ENCODE data around the gene TEK. TPM values are rescaled to one million over a fixed set of nuclear protein-coding genes. Genes with fewer than 3 reads are reported as not detected.
A peak's percentile ranks its signal among the peaks of the same experiment; 100 is the strongest.

Gene TEK
- total RNA-seq, 6 donors from 2014 or later = 13.6 to 46.7 (median 26.5) TPM

DNA sequence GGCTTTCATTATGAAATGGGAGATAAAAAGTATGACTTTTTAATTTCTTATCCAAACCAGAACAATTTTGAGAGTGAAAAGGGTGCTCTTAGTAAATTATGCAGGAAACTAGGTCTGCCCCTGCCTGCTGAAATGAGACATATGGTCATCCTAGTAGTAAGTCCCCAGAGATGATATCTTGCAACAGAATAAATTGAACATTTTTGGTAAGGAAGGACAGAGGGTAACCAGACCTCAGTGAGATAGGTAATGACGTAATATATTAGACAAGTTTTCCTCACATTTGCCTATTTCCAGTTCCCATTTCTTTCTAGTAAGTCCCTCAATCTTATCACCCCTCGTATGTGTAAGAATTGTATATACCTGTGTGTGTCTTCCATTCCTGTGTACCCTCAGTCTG lies 96.2 kb downstream of the TEK start:
- ATAC-seq (ENCODE audit: low FRiP score in 2 of 2) (no peak), DNase-seq (no peak)
- Histone ChIP-seq H3K27ac (no peak overlapping the region), H3K36me3 (peaks cover 0 to 16% (median 0%) of the 10 kb centered on the region in 4 donors), H3K9me3 (no peaks in the 10 kb centered on the region), H3K27me3 (no peaks in the 10 kb centered on the region), H3K4me3 (no peak overlapping the region), H3K4me1 (peaks cover 0 to 8% (median 3%) of the 10 kb centered on the region in 4 donors)
- TF ChIP-seq POLR2A (IDR thresholded peaks at IDR 0.05) = no peak
- TF ChIP-seq EP300 (IDR thresholded peaks at IDR 0.05) = no peak
- TF ChIP-seq POLR2AphosphoS5 (IDR thresholded peaks at IDR 0.05) = no peak
- TF ChIP-seq, protein P1, sequence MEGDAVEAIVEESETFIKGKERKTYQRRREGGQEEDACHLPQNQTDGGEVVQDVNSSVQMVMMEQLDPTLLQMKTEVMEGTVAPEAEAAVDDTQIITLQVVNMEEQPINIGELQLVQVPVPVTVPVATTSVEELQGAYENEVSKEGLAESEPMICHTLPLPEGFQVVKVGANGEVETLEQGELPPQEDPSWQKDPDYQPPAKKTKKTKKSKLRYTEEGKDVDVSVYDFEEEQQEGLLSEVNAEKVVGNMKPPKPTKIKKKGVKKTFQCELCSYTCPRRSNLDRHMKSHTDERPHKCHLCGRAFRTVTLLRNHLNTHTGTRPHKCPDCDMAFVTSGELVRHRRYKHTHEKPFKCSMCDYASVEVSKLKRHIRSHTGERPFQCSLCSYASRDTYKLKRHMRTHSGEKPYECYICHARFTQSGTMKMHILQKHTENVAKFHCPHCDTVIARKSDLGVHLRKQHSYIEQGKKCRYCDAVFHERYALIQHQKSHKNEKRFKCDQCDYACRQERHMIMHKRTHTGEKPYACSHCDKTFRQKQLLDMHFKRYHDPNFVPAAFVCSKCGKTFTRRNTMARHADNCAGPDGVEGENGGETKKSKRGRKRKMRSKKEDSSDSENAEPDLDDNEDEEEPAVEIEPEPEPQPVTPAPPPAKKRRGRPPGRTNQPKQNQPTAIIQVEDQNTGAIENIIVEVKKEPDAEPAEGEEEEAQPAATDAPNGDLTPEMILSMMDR (IDR thresholded peaks at IDR 0.05) = no peak
- WGBS, 2 donors = 81 to 82% methylated on average over 2 of the region's 2 CpGs

DNA sequence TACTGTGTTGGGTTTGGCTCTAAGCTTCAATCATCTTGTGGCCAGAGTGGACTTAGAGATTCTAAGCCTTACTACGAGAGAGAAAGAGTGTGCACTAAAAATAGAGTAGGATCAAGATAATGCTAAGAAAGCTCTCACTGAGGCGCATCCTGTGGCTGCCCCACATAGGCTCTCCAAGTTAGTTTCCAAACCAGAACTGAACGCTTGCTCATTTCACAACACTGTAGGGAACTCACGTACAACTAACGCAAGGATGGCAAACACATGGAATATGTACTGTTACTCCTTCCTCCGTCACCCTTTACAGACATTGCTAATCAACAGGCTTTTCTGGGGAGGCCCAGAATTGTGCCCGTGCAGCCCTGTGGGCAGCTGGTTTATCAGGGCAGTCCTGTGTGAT lies 97.0 kb downstream of the TEK start:
- ATAC-seq (ENCODE audit: low FRiP score in 2 of 2) = no peak

DNA sequence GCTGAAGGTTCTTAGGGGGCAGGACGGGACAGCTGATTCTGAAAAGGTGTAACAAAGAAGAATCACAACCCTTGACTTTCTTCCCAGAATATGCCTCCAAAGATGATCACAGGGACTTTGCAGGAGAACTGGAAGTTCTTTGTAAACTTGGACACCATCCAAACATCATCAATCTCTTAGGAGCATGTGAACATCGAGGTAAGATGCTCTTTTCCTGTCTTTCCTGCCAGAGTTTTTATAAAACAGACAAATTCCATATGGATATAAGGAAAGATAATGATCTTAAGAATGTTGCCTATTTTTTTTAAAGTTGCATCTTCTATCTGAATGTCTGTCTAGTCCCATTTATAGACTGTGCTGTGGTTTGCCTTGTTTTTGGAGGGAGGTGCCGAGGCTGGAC lies 100.0 kb downstream of the TEK start:
- no peak for TF ChIP-seq POLR2A (IDR thresholded peaks at IDR 0.05)
- TF ChIP-seq, protein P1 (IDR thresholded peaks at IDR 0.05) = no peak
- Histone ChIP-seq H3K4me3 (no peak overlapping the region), H3K36me3 (peaks cover 0 to 17% (median under 1%) of the 10 kb centered on the region in 4 donors), H3K27ac (no peak overlapping the region), H3K9me3 (no peaks in the 10 kb centered on the region), H3K4me1 (peaks cover 0 to 8% (median 3%) of the 10 kb centered on the region in 4 donors), H3K27me3 (no peaks in the 10 kb centered on the region)
- WGBS, 2 donors = 51 to 57% methylated on average over 3 of the region's 3 CpGs
- DNase-seq (no peak), ATAC-seq (ENCODE audit: low FRiP score in 2 of 2) (no peak)

More for the DNA sequence above, 97.0 kb downstream of the TEK start:
- Histone ChIP-seq H3K4me3 (no peak overlapping the region), H3K27me3 (no peaks in the 10 kb centered on the region), H3K27ac (no peak overlapping the region), H3K4me1 (peaks cover 0 to 8% (median 3%) of the 10 kb centered on the region in 4 donors), H3K36me3 (peaks cover 0 to 16% (median 0%) of the 10 kb centered on the region in 4 donors), H3K9me3 (no peaks in the 10 kb centered on the region)
- 89 to 93% methylated on average over 7 of the region's 7 CpGs for WGBS, 2 donors
- TF ChIP-seq, protein P1 (IDR thresholded peaks at IDR 0.05) = no peak
- TF ChIP-seq POLR2A (IDR thresholded peaks at IDR 0.05) (no peak), POLR2AphosphoS5 (IDR thresholded peaks at IDR 0.05) (no peak), EP300 (IDR thresholded peaks at IDR 0.05) (no peak)
- DNase-seq = no peak

DNA sequence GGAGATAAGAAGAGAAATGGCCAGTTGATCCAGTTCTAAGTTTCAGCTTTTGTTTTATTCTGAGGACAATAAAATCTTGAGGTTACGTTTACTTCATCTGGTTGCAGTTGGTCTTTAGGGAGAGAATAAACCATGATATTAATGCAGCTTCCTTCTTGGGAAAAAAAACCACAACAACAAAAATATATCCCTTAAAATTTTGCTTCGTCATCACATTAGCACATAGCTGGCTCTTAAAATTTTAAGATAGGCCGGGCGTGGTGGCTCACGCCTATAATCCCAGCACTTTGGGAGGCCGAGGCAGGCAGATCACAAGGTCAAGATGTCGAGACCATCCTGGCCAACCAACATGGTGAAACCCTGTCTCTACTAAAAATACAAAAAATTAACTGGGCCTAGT lies 101.6 kb downstream of the TEK start:
- WGBS, 2 donors = 86 to 92% methylated on average over 7 of the region's 7 CpGs
- Histone ChIP-seq H3K36me3 (peaks cover 0 to 27% (median 4%) of the 10 kb centered on the region in 4 donors), H3K9me3 (no peaks in the 10 kb centered on the region), H3K27me3 (no peaks in the 10 kb centered on the region), H3K4me3 (no peak overlapping the region), H3K27ac (peak overlapping the region in 1 of 4 donors; percentile 7), H3K4me1 (peaks cover 0 to 8% (median 3%) of the 10 kb centered on the region in 4 donors)
- ATAC-seq (ENCODE audit: low FRiP score in 2 of 2) (no peak), DNase-seq (no peak)
- TF ChIP-seq POLR2A (IDR thresholded peaks at IDR 0.05) (no peak), POLR2AphosphoS5 (IDR thresholded peaks at IDR 0.05) (no peak), EP300 (IDR thresholded peaks at IDR 0.05) (no peak)
- TF ChIP-seq, protein P1 (IDR thresholded peaks at IDR 0.05) = no peak

DNA sequence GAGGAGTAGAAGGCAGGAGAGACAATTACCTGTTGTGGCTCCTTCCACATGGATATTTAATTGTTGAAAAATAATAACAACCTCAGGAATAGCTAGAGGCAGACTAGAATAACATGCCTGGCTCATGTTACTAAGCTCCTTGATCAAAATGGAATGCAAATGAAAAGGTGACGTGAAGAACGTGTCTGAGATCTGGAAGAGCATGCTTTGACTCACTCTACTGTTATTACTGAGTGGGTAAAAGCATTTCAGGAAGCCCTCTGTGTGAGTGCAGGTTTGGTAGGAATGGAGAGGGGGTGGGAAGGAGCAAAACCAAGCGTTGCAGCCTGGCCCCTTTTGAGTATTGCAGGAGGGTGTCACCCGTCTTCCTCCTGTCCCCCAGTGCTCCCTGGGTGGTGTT lies 103.2 kb downstream of the TEK start:
- TF ChIP-seq POLR2A (IDR thresholded peaks at IDR 0.05) = no peak
- TF ChIP-seq, protein P1 (IDR thresholded peaks at IDR 0.05) = no peak
- no peak for TF ChIP-seq POLR2AphosphoS5 (IDR thresholded peaks at IDR 0.05)
- no peak for TF ChIP-seq EP300 (IDR thresholded peaks at IDR 0.05)
- H3K27ac ChIP-seq = no peak overlapping the region
- WGBS, 2 donors = 67 to 73% methylated on average over 4 of the region's 4 CpGs
- no peak overlapping the region for H3K4me3 ChIP-seq
- H3K36me3 ChIP-seq = peaks cover 0 to 31% (median 5%) of the 10 kb centered on the region in 4 donors
- no peak for ATAC-seq (ENCODE audit: low FRiP score in 2 of 2)
- H3K27me3 ChIP-seq = no peaks in the 10 kb centered on the region
- H3K9me3 ChIP-seq = no peaks in the 10 kb centered on the region
- peaks cover 0 to 8% (median 3%) of the 10 kb centered on the region in 4 donors for H3K4me1 ChIP-seq
- no peak for DNase-seq
